ENCODE data around the gene CYP2W1. TPM values are rescaled to one million over a fixed set of nuclear protein-coding genes. Genes with fewer than 3 reads are reported as not detected.
A peak's percentile ranks its signal among the peaks of the same experiment; 100 is the strongest.

The CYP2W1 gene
- total RNA-seq, 1 experiment from 2014 or later = not detected

GRCh38 chr7:935164-935873 is 47.7 kb upstream of the CYP2W1 start:
- ChIA-PET POLR2A (no interaction called here), CTCF (interaction anchor here (0.6 kb wide), 1 partner anchor 446 kb away, joined by 7 read pairs; no protein-coding TSS in a partner anchor)
- Mint-ChIP-seq H3K9me3 (no peaks in the 10 kb centered on the region; the same call in 1 of the 2 replicates), H3K27ac (no peak overlapping the region), H3K27me3 (ENCODE audit: low read depth) (peaks cover 7% of the 10 kb centered on the region), H3K36me3 (no peaks in the 10 kb centered on the region), H3K4me1 (no peaks in the 10 kb centered on the region), H3K4me3 (no peak overlapping the region)
- TF ChIP-seq TEAD4 (CRISPR knock-in tag; IDR thresholded peaks at IDR 0.05) = no peak
- TF ChIP-seq CTCF (IDR thresholded peaks at IDR 0.05) = no peak
- TF ChIP-seq, protein P1, sequence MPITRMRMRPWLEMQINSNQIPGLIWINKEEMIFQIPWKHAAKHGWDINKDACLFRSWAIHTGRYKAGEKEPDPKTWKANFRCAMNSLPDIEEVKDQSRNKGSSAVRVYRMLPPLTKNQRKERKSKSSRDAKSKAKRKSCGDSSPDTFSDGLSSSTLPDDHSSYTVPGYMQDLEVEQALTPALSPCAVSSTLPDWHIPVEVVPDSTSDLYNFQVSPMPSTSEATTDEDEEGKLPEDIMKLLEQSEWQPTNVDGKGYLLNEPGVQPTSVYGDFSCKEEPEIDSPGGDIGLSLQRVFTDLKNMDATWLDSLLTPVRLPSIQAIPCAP (CRISPR knock-in tag; IDR thresholded peaks at IDR 0.05) = no peak
- no peak for TF ChIP-seq ERG (CRISPR knock-in tag; IDR thresholded peaks at IDR 0.05)
- no peak for TF ChIP-seq ELF4 (CRISPR knock-in tag; IDR thresholded peaks at IDR 0.05; ENCODE audit: low read depth)
- TF ChIP-seq, protein P2, sequence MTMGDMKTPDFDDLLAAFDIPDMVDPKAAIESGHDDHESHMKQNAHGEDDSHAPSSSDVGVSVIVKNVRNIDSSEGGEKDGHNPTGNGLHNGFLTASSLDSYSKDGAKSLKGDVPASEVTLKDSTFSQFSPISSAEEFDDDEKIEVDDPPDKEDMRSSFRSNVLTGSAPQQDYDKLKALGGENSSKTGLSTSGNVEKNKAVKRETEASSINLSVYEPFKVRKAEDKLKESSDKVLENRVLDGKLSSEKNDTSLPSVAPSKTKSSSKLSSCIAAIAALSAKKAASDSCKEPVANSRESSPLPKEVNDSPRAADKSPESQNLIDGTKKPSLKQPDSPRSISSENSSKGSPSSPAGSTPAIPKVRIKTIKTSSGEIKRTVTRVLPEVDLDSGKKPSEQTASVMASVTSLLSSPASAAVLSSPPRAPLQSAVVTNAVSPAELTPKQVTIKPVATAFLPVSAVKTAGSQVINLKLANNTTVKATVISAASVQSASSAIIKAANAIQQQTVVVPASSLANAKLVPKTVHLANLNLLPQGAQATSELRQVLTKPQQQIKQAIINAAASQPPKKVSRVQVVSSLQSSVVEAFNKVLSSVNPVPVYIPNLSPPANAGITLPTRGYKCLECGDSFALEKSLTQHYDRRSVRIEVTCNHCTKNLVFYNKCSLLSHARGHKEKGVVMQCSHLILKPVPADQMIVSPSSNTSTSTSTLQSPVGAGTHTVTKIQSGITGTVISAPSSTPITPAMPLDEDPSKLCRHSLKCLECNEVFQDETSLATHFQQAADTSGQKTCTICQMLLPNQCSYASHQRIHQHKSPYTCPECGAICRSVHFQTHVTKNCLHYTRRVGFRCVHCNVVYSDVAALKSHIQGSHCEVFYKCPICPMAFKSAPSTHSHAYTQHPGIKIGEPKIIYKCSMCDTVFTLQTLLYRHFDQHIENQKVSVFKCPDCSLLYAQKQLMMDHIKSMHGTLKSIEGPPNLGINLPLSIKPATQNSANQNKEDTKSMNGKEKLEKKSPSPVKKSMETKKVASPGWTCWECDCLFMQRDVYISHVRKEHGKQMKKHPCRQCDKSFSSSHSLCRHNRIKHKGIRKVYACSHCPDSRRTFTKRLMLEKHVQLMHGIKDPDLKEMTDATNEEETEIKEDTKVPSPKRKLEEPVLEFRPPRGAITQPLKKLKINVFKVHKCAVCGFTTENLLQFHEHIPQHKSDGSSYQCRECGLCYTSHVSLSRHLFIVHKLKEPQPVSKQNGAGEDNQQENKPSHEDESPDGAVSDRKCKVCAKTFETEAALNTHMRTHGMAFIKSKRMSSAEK (CRISPR knock-in tag; IDR thresholded peaks at IDR 0.05; ENCODE audit: borderline replicate concordance) = no peak
- TF ChIP-seq FOXP4 (CRISPR knock-in tag; IDR thresholded peaks at IDR 0.05) = no peak
- TF ChIP-seq SMAD3 (CRISPR knock-in tag; IDR thresholded peaks at IDR 0.05; ENCODE audit: borderline replicate concordance) = no peak
- no peak for TF ChIP-seq ZNF121 (CRISPR knock-in tag; IDR thresholded peaks at IDR 0.05)
- peak; percentile 52 for DNase-seq (ENCODE audit: low spot score)
- peak; percentile 63 for ATAC-seq

DNA sequence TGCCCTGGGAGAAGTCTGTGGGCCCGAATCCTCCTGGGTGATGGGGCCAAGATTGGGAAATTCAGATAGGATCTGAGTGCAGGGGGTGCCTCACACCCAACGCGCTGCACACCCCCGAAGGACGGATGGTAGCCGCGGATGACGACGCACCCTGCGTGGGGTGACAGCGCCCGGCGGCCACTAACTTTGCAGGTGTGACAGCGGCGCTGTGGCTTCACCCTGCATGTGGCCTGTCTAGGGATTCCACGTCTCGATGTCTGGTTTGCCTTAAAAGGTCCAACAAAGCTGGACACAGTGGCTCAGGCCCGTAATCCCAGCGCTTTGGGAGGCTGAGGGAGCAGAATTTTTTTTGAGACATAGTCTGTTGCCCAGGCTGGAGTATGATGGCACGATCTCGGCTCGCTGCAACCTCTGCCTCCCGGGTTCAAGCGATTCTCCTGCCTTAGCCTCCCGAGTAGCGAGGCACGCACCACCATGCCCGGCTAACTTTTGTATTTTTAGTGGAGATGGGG is 47.1 kb upstream of the CYP2W1 start:
- peaks cover 4% of the 10 kb centered on the region; the same call in 1 of the 2 replicates for H3K9me3 Mint-ChIP-seq
- peaks cover 13% of the 10 kb centered on the region for H3K27me3 Mint-ChIP-seq (ENCODE audit: low read depth)
- no peak for ATAC-seq
- H3K4me3 Mint-ChIP-seq = no peak overlapping the region
- H3K36me3 Mint-ChIP-seq = no peaks in the 10 kb centered on the region
- ChIA-PET CTCF (no interaction called here), POLR2A (no interaction called here)
- H3K27ac Mint-ChIP-seq = 0 out of 2 replicates have a peak overlapping the region, but pooled peaks have one; percentile 32
- no peaks in the 10 kb centered on the region for H3K4me1 Mint-ChIP-seq
- DNase-seq (ENCODE audit: low spot score) = peak; percentile 10
- TF ChIP-seq FOXJ3 (CRISPR knock-in tag; IDR thresholded peaks at IDR 0.05; ENCODE audit: borderline replicate concordance) (no peak), ZNF138 (CRISPR knock-in tag; conservative IDR thresholded peaks at IDR 0.05) (no peak), CBFB (CRISPR knock-in tag; IDR thresholded peaks at IDR 0.05; ENCODE audit: low read depth) (no peak), NFYB (CRISPR knock-in tag; conservative IDR thresholded peaks at IDR 0.05; ENCODE audit: low read depth) (no peak), IRF2 (CRISPR knock-in tag; IDR thresholded peaks at IDR 0.05; ENCODE audit: borderline replicate concordance, low read depth) (no peak), ATF1 (CRISPR knock-in tag; IDR thresholded peaks at IDR 0.05) (no peak), FOXP1 (CRISPR knock-in tag; IDR thresholded peaks at IDR 0.05; ENCODE audit: borderline replicate concordance) (no peak), TCF7 (CRISPR knock-in tag; IDR thresholded peaks at IDR 0.05; ENCODE audit: low read depth) (no peak), PRRX2 (CRISPR knock-in tag; IDR thresholded peaks at IDR 0.05) (no peak)
- TF ChIP-seq, protein P3, sequence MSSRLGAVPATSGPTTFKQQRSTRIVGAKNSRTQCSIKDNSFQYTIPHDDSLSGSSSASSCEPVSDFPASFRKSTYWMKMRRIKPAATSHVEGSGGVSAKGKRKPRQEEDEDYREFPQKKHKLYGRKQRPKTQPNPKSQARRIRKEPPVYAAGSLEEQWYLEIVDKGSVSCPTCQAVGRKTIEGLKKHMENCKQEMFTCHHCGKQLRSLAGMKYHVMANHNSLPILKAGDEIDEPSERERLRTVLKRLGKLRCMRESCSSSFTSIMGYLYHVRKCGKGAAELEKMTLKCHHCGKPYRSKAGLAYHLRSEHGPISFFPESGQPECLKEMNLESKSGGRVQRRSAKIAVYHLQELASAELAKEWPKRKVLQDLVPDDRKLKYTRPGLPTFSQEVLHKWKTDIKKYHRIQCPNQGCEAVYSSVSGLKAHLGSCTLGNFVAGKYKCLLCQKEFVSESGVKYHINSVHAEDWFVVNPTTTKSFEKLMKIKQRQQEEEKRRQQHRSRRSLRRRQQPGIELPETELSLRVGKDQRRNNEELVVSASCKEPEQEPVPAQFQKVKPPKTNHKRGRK (CRISPR knock-in tag; IDR thresholded peaks at IDR 0.05; ENCODE audit: borderline replicate concordance) = no peak
- TF ChIP-seq, protein P4, sequence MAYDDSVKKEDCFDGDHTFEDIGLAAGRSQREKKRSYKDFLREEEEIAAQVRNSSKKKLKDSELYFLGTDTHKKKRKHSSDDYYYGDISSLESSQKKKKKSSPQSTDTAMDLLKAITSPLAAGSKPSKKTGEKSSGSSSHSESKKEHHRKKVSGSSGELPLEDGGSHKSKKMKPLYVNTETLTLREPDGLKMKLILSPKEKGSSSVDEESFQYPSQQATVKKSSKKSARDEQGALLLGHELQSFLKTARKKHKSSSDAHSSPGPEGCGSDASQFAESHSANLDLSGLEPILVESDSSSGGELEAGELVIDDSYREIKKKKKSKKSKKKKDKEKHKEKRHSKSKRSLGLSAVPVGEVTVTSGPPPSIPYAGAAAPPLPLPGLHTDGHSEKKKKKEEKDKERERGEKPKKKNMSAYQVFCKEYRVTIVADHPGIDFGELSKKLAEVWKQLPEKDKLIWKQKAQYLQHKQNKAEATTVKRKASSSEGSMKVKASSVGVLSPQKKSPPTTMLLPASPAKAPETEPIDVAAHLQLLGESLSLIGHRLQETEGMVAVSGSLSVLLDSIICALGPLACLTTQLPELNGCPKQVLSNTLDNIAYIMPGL (CRISPR knock-in tag; IDR thresholded peaks at IDR 0.05) = no peak
